ENCODE measurements around the gene KIF25. TPM values are rescaled to one million over a fixed set of nuclear protein-coding genes. Genes with fewer than 3 reads are reported as not detected.

The KIF25 gene
- total RNA-seq, 1 experiment from 2014 or later, result 0.28 TPM

DNA sequence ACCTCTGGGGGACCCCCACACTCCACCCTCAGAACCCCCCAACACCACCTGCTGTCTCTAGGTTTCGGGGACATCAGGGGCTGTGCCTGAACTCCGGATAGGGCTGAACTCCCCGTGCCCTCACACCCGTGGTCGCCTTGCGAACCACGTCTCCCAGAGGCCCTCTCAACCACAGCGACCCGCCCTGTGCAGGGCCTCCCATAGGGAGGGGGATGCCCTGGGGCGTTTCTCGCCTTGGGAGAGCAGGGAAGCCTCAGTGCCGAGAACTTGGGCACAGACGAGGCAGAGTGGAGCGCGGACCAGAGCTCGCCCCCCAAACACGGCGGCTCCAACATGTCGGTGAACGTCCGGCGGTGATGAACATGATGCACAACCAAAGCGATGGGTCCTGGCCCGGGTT is 74.8 kb downstream of the KIF25 start:
- Mint-ChIP-seq H3K27ac (no peak overlapping the region), H3K27me3 (ENCODE audit: low read depth) (no peaks in the 10 kb centered on the region), H3K36me3 (no peaks in the 10 kb centered on the region), H3K4me3 (no peak overlapping the region), H3K4me1 (peaks cover 6% of the 10 kb centered on the region), H3K9me3 (no peaks in the 10 kb centered on the region)
- ChIA-PET POLR2A (no interaction called here), CTCF (interaction anchor here (0.9 to 2.3 kb wide), 10 partner anchors 10 to 60 kb away, joined by 3 to 19 read pairs (median 5); no protein-coding TSS in a partner anchor)
- DNase-seq (ENCODE audit: low spot score), result no peak
- TF ChIP-seq, protein P1, sequence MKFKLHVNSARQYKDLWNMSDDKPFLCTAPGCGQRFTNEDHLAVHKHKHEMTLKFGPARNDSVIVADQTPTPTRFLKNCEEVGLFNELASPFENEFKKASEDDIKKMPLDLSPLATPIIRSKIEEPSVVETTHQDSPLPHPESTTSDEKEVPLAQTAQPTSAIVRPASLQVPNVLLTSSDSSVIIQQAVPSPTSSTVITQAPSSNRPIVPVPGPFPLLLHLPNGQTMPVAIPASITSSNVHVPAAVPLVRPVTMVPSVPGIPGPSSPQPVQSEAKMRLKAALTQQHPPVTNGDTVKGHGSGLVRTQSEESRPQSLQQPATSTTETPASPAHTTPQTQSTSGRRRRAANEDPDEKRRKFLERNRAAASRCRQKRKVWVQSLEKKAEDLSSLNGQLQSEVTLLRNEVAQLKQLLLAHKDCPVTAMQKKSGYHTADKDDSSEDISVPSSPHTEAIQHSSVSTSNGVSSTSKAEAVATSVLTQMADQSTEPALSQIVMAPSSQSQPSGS (CRISPR knock-in tag; IDR thresholded peaks at IDR 0.05; ENCODE audit: borderline replicate concordance, low read depth), result no peak
- TF ChIP-seq, protein P2, sequence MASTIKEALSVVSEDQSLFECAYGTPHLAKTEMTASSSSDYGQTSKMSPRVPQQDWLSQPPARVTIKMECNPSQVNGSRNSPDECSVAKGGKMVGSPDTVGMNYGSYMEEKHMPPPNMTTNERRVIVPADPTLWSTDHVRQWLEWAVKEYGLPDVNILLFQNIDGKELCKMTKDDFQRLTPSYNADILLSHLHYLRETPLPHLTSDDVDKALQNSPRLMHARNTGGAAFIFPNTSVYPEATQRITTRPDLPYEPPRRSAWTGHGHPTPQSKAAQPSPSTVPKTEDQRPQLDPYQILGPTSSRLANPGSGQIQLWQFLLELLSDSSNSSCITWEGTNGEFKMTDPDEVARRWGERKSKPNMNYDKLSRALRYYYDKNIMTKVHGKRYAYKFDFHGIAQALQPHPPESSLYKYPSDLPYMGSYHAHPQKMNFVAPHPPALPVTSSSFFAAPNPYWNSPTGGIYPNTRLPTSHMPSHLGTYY (CRISPR knock-in tag; IDR thresholded peaks at IDR 0.05), result no peak
- TF ChIP-seq, protein P3, sequence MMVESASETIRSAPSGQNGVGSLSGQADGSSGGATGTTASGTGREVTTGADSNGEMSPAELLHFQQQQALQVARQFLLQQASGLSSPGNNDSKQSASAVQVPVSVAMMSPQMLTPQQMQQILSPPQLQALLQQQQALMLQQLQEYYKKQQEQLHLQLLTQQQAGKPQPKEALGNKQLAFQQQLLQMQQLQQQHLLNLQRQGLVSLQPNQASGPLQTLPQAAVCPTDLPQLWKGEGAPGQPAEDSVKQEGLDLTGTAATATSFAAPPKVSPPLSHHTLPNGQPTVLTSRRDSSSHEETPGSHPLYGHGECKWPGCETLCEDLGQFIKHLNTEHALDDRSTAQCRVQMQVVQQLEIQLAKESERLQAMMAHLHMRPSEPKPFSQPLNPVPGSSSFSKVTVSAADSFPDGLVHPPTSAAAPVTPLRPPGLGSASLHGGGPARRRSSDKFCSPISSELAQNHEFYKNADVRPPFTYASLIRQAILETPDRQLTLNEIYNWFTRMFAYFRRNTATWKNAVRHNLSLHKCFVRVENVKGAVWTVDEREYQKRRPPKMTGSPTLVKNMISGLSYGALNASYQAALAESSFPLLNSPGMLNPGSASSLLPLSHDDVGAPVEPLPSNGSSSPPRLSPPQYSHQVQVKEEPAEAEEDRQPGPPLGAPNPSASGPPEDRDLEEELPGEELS (CRISPR knock-in tag; IDR thresholded peaks at IDR 0.05), result no peak
- TF ChIP-seq SMAD3 (CRISPR knock-in tag; IDR thresholded peaks at IDR 0.05; ENCODE audit: borderline replicate concordance) (no peak), FOXP1 (CRISPR knock-in tag; IDR thresholded peaks at IDR 0.05; ENCODE audit: borderline replicate concordance) (no peak), SP1 (CRISPR knock-in tag; conservative IDR thresholded peaks at IDR 0.05) (no peak)
- TF ChIP-seq, protein P4, sequence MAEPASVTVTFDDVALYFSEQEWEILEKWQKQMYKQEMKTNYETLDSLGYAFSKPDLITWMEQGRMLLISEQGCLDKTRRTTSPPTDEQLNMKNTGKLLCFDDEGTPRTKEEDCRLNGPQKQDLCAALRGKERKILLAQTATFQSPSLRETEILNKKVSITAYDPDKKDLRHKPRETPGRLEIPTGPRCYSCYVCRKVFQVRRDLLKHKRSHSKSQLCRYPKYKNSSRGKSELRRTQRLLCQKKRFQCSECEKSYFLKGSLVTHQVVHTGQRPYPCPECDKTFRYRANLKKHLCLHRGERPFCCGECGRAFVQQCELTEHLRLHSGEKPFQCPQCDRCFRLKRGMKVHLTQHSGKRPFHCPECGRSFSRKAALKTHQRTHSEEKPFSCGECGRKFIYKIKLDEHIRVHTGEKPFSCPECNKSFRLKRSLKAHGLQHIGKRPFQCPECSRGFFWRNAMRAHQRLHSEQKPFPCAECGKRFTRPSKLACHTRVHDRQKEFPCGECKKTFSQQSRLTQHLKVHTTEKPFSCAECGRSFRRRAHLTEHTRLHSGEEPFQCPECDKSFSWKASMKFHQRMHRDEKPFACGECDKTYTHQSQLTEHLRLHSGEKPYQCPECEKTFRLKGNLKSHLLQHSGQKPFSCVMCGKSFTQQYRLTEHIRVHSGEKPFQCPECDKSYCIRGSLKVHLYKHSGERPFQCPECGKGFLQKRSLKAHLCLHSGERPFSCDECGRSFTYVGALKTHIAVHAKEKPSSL (CRISPR knock-in tag; conservative IDR thresholded peaks at IDR 0.05), result no peak
- no peak for ATAC-seq

DNA sequence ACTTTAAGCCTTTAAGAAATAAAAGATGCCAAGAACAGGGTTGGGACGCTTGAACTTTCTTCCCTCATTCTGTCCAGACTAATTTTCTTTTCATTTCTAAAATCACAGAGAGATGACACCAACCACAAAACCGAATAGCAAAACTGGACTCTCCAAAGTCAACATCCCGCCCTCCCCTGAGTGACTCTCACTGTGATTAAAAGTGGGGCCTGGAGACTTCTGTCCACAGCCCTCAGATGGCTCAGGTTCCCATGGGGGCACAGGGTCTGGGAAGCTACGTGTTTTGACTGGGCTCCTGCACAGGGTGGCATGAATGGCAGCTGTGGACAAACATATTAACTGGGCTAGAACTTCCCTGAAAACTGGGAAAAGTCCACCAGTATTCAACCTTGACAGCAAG is 75.3 kb downstream of the KIF25 start:
- ATAC-seq (no peak), DNase-seq (ENCODE audit: low spot score) (no peak)
- Mint-ChIP-seq H3K27ac (no peak overlapping the region), H3K4me1 (peaks cover 6% of the 10 kb centered on the region), H3K4me3 (no peak overlapping the region), H3K27me3 (ENCODE audit: low read depth) (no peaks in the 10 kb centered on the region), H3K36me3 (no peaks in the 10 kb centered on the region), H3K9me3 (no peaks in the 10 kb centered on the region)
- POLR2A ChIA-PET, result interaction anchor here (0.6 kb wide), 1 partner anchor 60 kb away, joined by 3 read pairs; no protein-coding TSS in a partner anchor
- TF ChIP-seq PRRX2 (CRISPR knock-in tag; IDR thresholded peaks at IDR 0.05), result no peak
- CTCF ChIA-PET, result interaction anchor here (0.7 to 2.3 kb wide), 5 partner anchors 45 to 60 kb away, joined by 3 to 19 read pairs (median 5); no protein-coding TSS in a partner anchor

DNA sequence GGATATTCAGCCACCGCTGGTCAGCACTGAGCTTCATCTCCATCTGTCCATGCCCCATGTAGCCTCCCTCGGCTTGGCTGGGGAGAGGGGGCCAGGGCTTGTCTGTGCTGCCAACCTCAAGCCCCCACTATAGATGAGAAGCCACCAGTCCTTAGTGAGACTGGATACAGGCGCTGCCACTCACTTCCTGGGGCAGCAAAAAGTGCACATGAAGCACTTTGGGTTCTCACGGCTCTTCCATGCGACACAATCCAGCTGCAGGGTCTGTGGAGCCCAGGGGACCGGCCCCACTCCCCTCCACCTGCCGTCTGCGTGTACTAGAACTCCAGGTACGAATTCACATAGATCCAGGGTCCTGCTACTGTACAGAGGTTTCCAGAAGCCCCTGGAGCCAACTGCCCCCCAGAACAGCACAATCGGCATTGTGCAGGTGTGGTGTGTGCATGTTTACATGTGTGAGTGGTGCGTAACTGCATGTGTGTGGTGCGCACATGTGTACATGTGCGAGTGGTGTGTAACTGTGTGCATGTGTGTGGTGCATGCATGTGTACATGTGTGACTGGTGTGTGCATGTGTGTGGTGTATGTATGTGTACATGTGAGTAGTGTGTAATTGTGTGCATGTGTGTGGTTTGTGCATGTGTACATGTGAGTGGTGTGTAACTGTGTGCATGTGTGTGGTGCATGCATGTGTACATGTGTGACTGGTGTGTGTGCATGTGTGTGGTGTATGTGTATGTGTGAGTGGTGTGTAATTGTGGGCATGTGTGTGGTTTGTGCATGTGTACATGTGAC is 76.7 kb downstream of the KIF25 start:
- Mint-ChIP-seq H3K36me3 (no peaks in the 10 kb centered on the region), H3K27me3 (ENCODE audit: low read depth) (no peaks in the 10 kb centered on the region), H3K4me1 (peaks cover 6% of the 10 kb centered on the region), H3K9me3 (no peaks in the 10 kb centered on the region), H3K27ac (no peak overlapping the region), H3K4me3 (no peak overlapping the region)
- CTCF ChIA-PET, result interaction anchor here (1.4 kb wide), 1 partner anchor 58 kb away, joined by 5 read pairs; no protein-coding TSS in a partner anchor
- DNase-seq (ENCODE audit: low spot score) (no peak), ATAC-seq (no peak)
- POLR2A ChIA-PET, result no interaction called here
- TF ChIP-seq, protein P5, sequence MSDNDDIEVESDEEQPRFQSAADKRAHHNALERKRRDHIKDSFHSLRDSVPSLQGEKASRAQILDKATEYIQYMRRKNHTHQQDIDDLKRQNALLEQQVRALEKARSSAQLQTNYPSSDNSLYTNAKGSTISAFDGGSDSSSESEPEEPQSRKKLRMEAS (CRISPR knock-in tag; IDR thresholded peaks at IDR 0.05), result no peak
- no peak for TF ChIP-seq NFE2L1 (CRISPR knock-in tag; IDR thresholded peaks at IDR 0.05)
- TF ChIP-seq, protein P6, sequence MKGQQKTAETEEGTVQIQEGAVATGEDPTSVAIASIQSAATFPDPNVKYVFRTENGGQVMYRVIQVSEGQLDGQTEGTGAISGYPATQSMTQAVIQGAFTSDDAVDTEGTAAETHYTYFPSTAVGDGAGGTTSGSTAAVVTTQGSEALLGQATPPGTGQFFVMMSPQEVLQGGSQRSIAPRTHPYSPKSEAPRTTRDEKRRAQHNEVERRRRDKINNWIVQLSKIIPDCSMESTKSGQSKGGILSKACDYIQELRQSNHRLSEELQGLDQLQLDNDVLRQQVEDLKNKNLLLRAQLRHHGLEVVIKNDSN (CRISPR knock-in tag; IDR thresholded peaks at IDR 0.05), result no peak
- TF ChIP-seq ZNF423 (CRISPR knock-in tag; IDR thresholded peaks at IDR 0.05), result no peak
- TF ChIP-seq TCF7 (CRISPR knock-in tag; IDR thresholded peaks at IDR 0.05; ENCODE audit: low read depth), result no peak
- TF ChIP-seq CREM (CRISPR knock-in tag; IDR thresholded peaks at IDR 0.05), result no peak
- no peak for TF ChIP-seq TEAD4 (CRISPR knock-in tag; IDR thresholded peaks at IDR 0.05)
- TF ChIP-seq, protein P7, sequence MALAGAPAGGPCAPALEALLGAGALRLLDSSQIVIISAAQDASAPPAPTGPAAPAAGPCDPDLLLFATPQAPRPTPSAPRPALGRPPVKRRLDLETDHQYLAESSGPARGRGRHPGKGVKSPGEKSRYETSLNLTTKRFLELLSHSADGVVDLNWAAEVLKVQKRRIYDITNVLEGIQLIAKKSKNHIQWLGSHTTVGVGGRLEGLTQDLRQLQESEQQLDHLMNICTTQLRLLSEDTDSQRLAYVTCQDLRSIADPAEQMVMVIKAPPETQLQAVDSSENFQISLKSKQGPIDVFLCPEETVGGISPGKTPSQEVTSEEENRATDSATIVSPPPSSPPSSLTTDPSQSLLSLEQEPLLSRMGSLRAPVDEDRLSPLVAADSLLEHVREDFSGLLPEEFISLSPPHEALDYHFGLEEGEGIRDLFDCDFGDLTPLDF (CRISPR knock-in tag; IDR thresholded peaks at IDR 0.05), result no peak
- TF ChIP-seq, protein P8, sequence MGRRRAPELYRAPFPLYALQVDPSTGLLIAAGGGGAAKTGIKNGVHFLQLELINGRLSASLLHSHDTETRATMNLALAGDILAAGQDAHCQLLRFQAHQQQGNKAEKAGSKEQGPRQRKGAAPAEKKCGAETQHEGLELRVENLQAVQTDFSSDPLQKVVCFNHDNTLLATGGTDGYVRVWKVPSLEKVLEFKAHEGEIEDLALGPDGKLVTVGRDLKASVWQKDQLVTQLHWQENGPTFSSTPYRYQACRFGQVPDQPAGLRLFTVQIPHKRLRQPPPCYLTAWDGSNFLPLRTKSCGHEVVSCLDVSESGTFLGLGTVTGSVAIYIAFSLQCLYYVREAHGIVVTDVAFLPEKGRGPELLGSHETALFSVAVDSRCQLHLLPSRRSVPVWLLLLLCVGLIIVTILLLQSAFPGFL (CRISPR knock-in tag; IDR thresholded peaks at IDR 0.05; ENCODE audit: borderline replicate concordance), result no peak
- TF ChIP-seq, protein P9, sequence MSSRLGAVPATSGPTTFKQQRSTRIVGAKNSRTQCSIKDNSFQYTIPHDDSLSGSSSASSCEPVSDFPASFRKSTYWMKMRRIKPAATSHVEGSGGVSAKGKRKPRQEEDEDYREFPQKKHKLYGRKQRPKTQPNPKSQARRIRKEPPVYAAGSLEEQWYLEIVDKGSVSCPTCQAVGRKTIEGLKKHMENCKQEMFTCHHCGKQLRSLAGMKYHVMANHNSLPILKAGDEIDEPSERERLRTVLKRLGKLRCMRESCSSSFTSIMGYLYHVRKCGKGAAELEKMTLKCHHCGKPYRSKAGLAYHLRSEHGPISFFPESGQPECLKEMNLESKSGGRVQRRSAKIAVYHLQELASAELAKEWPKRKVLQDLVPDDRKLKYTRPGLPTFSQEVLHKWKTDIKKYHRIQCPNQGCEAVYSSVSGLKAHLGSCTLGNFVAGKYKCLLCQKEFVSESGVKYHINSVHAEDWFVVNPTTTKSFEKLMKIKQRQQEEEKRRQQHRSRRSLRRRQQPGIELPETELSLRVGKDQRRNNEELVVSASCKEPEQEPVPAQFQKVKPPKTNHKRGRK (CRISPR knock-in tag; IDR thresholded peaks at IDR 0.05; ENCODE audit: borderline replicate concordance), result no peak

Data from WTC11 (cell line).